B cell (primary cell): Measurements from ENCODE around the gene PGAM5. TPM values are rescaled to one million over a fixed set of nuclear protein-coding genes. Genes with fewer than 3 reads are reported as not detected.

Experiments
- ATAC-seq: fragments of 200-7000 bp; cut with Tn5 transposase; one replicate; pipeline ENCODE4 v1.10.0; 2021; ENCODE audit warnings: low read depth, mild to moderate bottlenecking, moderate number of reproducible peaks, moderate library complexity
- CTCF ChIA-PET: fragments of 350-600 bp; sonication (Branson Sonifier 250); formaldehyde crosslinking; loops from one replicate; lab custom pipeline; 2021; ENCODE audit warnings: antibody characterized with exemption, inconsistent platforms; lab: Charles Lee
- POLR2A ChIA-PET: fragments of 350-600 bp; sonication (Branson Sonifier 250); formaldehyde crosslinking; loops from one replicate; lab custom pipeline; 2021; ENCODE audit warnings: antibody characterized with exemption; lab: Charles Lee
- DNase-seq: peaks from one replicate; pipeline ENCODE4 v3.0.0; 2013
- H2AFZ ChIP-seq: 2 replicates; pipeline ENCODE4 v1.6.1; 2012; ENCODE audit warnings: mild to moderate bottlenecking, low read depth, low read length; ENCODE audit not compliant: insufficient read depth, poor library complexity, severe bottlenecking
- H3K27ac ChIP-seq, 2 donors: 1 replicate in 1 of 2; 2 replicates in 1 of 2; pipeline ENCODE4 v1.5.1; 2012 to 2013; ENCODE audit warnings: low read length in 2 of 2, mild to moderate bottlenecking in 2 of 2, moderate library complexity in 1 of 2
- H3K27me3 ChIP-seq, 4 experiments: fragments of 200-600 bp in 1 of 4; sonication (generic) in 1 of 4; replicated peaks in 1 of 4; 1 replicate in 2 of 4; 2 replicates in 2 of 4; pipeline versions ENCODE4 v1.6.1 to v1.7.0; 2013 to 2016; ENCODE audit warnings: low read length in 3 of 4, mild to moderate bottlenecking in 2 of 4, mixed read lengths in 1 of 4, moderate library complexity in 1 of 4; ENCODE audit not compliant: insufficient read depth in 4 of 4, control insufficient read depth in 3 of 4; ENCODE audit errors: control extremely low read depth in 1 of 4
- H3K36me3 ChIP-seq, 2 experiments: replicated peaks in 1 of 2; 1 replicate in 1 of 2; 2 replicates in 1 of 2; pipeline versions ENCODE4 v1.6.1 to v1.7.1; 2013; ENCODE audit warnings: low read length in 1 of 2; ENCODE audit not compliant: insufficient read depth in 2 of 2, control insufficient read depth in 1 of 2; ENCODE audit errors: control extremely low read depth in 1 of 2, extremely low read depth in 1 of 2
- H3K4me1 ChIP-seq, 2 donors: fragments of 200-600 bp in 1 of 2; sonication (generic) in 1 of 2; 1 replicate in 1 of 2; 2 replicates in 1 of 2; pipeline versions ENCODE4 v1.5.1 to v1.6.1; 2013 to 2017; ENCODE audit warnings: low read length in 2 of 2; ENCODE audit not compliant: control insufficient read depth in 2 of 2, insufficient read depth in 2 of 2
- H3K4me2 ChIP-seq: replicated peaks from 2 replicates; pipeline ENCODE3; 2012; ENCODE audit warnings: mild to moderate bottlenecking, low read depth, low read length; ENCODE audit not compliant: poor library complexity, severe bottlenecking
- H3K4me3 ChIP-seq, 5 experiments: fragments of 200-600 bp in 1 of 5; sonication (generic) in 1 of 5; 1 replicate in 3 of 5; 2 replicates in 2 of 5; pipeline versions ENCODE4 v1.5.1 to v1.7.0; 2011 to 2016; ENCODE audit warnings: low read length in 4 of 5, mild to moderate bottlenecking in 4 of 5, low read depth in 2 of 5, control low read depth in 1 of 5, moderate library complexity in 1 of 5; ENCODE audit not compliant: insufficient read depth in 1 of 5; ENCODE audit errors: control extremely low read depth in 1 of 5, extremely low read depth in 1 of 5
- H3K79me2 ChIP-seq: fragments of 200-600 bp; sonication (generic); one replicate; pipeline ENCODE4 v1.6.0; 2016; ENCODE audit warnings: low read length; ENCODE audit not compliant: control insufficient read depth, insufficient read depth
- H3K9ac ChIP-seq: fragments of 200-600 bp; sonication (generic); 2 replicates; pipeline ENCODE4 v1.6.1; 2017; ENCODE audit warnings: mild to moderate bottlenecking, low read length, moderate library complexity
- H3K9me3 ChIP-seq, 3 donors: one replicate each; pipeline versions ENCODE4 v1.6.1 to v1.7.1; 2013; ENCODE audit warnings: low read length in 2 of 3; ENCODE audit not compliant: control insufficient read depth in 2 of 3, insufficient read depth in 1 of 3; ENCODE audit errors: control extremely low read depth in 1 of 3
- H4K20me1 ChIP-seq: 2 replicates; pipeline ENCODE4 v1.6.0; 2012; ENCODE audit warnings: mild to moderate bottlenecking, low read length; ENCODE audit not compliant: insufficient read depth, control insufficient read depth, poor library complexity, severe bottlenecking
- H3K27ac Mint-ChIP-seq: one replicate; pipeline ENCODE4 v1.8.0; 2021; ENCODE audit warnings: mixed read lengths
- H3K27me3 Mint-ChIP-seq: one replicate; pipeline ENCODE4 v1.8.0; 2021; ENCODE audit warnings: mixed read lengths
- H3K4me1 Mint-ChIP-seq: one replicate; pipeline ENCODE4 v1.8.0; 2021; ENCODE audit warnings: mixed read lengths
- H3K4me3 Mint-ChIP-seq: one replicate; pipeline ENCODE4 v1.8.0; 2021; ENCODE audit warnings: mixed read lengths
- H3K9me3 Mint-ChIP-seq: one replicate; pipeline ENCODE4 v1.8.0; 2022; ENCODE audit warnings: mixed read lengths; ENCODE audit not compliant: insufficient read depth
- EZH2 ChIP-seq: IDR thresholded peaks from 2 replicates; pipeline ENCODE4 v1.6.1; 2012; ENCODE audit warnings: borderline replicate concordance, low read depth, mild to moderate bottlenecking, moderate library complexity, low read length; ENCODE audit not compliant: insufficient read depth, poor library complexity, severe bottlenecking
- WGBS: methylation state at CpG from one replicate; pipeline ENCODE4 v1.1.5; 2013; ENCODE audit warnings: missing lambda C conversion rate; ENCODE audit not compliant: insufficient coverage; 5-methylcytosine and 5-hydroxymethylcytosine counted together
- intact Hi-C: fragments of 100-400 bp; cut with micrococcal nuclease; formaldehyde crosslinking; loops from one replicate; pipeline ENCODE4 v1.10.0; 2022
- polyA plus RNA-seq: library from polyadenylated mRNA; depleted of rRNA; stranded (reverse); fragments of >200 nt; gene quantifications from 2 replicates; pipeline ENCODE4 v1.2.3, GENCODE V29; 2012
- total RNA-seq, 2 donors: library from RNA; stranded (reverse); fragments of 120-200 nt in 1 of 2; gene quantifications; 1 replicate in 1 of 2; 2 replicates in 1 of 2; pipeline versions ENCODE4 v1.2.3 to v1.2.4, GENCODE V29; 2013 to 2022
- TF ChIP-seq, protein P1 (sequence below): fragments of 200-600 bp; IDR thresholded peaks from one replicate; pipeline ENCODE4 v1.8.0; 2022; ENCODE audit warnings: antibody characterized with exemption, mild to moderate bottlenecking

PGAM5 gene
- total and polyA plus RNA-seq, 2 donors (not counting 1 experiment from before 2014, with no cell fraction given), result 14.6 to 29.9 TPM

DNA sequence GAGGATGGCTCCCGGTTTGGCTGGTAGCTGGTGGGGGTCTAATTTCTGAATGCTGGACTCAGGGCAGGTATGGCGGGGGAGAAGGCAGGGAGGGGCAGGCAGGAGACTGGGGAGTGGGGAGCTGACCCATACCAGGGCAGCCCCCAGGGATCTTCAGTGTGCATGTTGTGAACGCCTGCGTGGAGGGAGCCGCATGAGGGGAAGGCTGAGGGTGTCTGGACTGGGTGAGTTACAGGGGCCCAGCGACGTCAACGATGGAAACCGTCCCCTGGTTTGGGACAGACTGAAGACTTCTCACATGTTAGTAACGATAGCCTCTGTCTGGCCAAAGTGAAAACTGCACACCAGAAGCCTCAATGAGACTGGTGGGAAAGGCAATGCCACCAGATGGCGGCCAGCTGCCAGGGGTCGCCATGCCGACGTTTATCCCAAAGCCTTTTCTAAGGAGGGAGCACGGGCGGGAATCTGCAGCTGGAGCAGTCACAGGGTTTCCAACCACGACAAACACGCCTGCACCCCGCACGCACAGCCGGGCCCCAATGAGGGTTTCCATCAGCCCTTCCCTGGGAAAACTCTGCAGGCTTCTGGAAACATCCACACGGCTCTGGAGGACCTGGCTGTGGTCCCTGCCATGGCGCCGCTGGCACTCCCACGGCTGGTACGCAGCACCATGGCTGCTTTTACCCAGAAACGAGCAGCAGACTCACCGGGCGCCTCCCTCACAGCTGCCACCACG is 14.0 kb downstream of the PGAM5 start:
- H3K4me1 Mint-ChIP-seq, result no peaks in the 10 kb centered on the region
- Histone ChIP-seq H2AFZ (no peak overlapping the region), H3K9ac (no peak overlapping the region), H3K27ac (no peak overlapping the region), H3K27me3 (no peaks in the 10 kb centered on the region), H3K4me2 (no peak overlapping the region), H3K79me2 (peaks cover 14% of the 10 kb centered on the region), H3K36me3 (peaks cover 1 to 69% of the 10 kb centered on the region in 2 experiments), H4K20me1 (peaks cover 17% of the 10 kb centered on the region), H3K9me3 (no peaks in the 10 kb centered on the region), H3K4me1 (no peaks in the 10 kb centered on the region), H3K4me3 (no peak overlapping the region)
- CTCF ChIA-PET, result no interaction called here
- H3K27ac Mint-ChIP-seq, result no peak overlapping the region
- ATAC-seq, result no peak
- H3K9me3 Mint-ChIP-seq, result no peaks in the 10 kb centered on the region
- no peak for TF ChIP-seq EZH2
- TF ChIP-seq, protein P1, sequence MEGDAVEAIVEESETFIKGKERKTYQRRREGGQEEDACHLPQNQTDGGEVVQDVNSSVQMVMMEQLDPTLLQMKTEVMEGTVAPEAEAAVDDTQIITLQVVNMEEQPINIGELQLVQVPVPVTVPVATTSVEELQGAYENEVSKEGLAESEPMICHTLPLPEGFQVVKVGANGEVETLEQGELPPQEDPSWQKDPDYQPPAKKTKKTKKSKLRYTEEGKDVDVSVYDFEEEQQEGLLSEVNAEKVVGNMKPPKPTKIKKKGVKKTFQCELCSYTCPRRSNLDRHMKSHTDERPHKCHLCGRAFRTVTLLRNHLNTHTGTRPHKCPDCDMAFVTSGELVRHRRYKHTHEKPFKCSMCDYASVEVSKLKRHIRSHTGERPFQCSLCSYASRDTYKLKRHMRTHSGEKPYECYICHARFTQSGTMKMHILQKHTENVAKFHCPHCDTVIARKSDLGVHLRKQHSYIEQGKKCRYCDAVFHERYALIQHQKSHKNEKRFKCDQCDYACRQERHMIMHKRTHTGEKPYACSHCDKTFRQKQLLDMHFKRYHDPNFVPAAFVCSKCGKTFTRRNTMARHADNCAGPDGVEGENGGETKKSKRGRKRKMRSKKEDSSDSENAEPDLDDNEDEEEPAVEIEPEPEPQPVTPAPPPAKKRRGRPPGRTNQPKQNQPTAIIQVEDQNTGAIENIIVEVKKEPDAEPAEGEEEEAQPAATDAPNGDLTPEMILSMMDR, result no peak
- intact Hi-C loops, result no loop called here
- no peak for DNase-seq
- no peaks in the 10 kb centered on the region for H3K27me3 Mint-ChIP-seq
- H3K4me3 Mint-ChIP-seq, result no peak overlapping the region
- POLR2A ChIA-PET, result no interaction called here
- WGBS, result 98% methylated on average over 30 of the region's 30 CpGs

DNA sequence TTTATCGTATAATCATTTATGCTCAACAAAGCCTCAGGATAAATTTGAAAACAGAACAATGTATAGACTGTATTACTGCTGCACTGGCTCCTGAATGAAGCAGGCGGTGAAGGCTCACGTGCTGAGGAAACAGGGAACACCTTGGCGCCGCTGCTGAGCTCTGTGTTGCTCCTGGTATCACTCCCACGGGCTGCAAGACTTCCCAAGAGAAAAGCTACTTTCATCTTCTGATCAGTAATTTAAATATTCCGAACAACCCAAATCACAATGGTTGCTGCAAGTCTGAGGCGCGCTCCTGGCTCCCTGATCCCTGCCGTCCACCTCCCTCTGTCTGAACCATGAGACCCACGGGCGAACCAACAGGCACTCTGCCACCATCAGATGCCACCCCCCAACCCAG is 15.7 kb downstream of the PGAM5 start:
- peaks cover 14% of the 10 kb centered on the region for H3K79me2 ChIP-seq
- DNase-seq, result no peak

More for the DNA sequence above, 15.7 kb downstream of the PGAM5 start:
- Mint-ChIP-seq H3K27ac (no peak overlapping the region), H3K9me3 (no peaks in the 10 kb centered on the region), H3K27me3 (no peaks in the 10 kb centered on the region), H3K4me3 (no peak overlapping the region), H3K4me1 (no peaks in the 10 kb centered on the region)
- no peaks in the 10 kb centered on the region for H3K9me3 ChIP-seq
- no peak overlapping the region for H3K4me3 ChIP-seq
- H3K36me3 ChIP-seq, result peaks cover 1 to 74% of the 10 kb centered on the region in 2 experiments
- no peaks in the 10 kb centered on the region for H3K4me1 ChIP-seq
- no peak overlapping the region for H3K4me2 ChIP-seq
- H3K9ac ChIP-seq, result no peak overlapping the region
- no peak overlapping the region for H2AFZ ChIP-seq
- no peak overlapping the region for H3K27ac ChIP-seq
- CTCF ChIA-PET, result no interaction called here
- 99% methylated on average over 12 of the region's 12 CpGs for WGBS
- intact Hi-C loops, result no loop called here
- ATAC-seq, result no peak
- H4K20me1 ChIP-seq, result peaks cover 6% of the 10 kb centered on the region
- POLR2A ChIA-PET, result no interaction called here
- TF ChIP-seq EZH2, result no peak
- TF ChIP-seq, protein P1, result no peak
- no peaks in the 10 kb centered on the region for H3K27me3 ChIP-seq
